ENCODE measurements around the gene C1QL1.

The C1QL1 gene

DNA sequence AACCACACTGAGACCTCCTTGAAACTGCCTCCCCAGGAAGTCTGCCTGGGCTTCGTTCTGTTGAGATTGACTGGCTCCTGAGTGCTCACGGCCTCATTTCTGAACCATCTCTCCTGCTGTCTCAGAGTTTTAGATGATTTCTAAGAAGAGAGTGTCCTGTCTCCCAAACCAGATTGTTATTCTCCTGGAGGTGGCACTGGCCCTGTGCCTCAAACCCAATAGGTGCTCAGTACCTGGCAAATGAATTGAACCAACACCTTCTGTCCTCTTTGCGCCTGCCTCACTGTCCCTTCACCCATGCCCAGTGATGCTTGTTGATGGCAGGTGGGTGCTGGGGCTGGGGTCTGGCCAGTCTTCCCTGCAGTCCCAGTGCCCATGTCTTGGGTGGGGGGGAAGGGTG, 36.3 kb upstream of the C1QL1 start:
- no peaks in the 10 kb centered on the region for H4K20me1 ChIP-seq (ENCODE audit: control insufficient read depth, insufficient read depth, low read depth, low read length)
- TF ChIP-seq EZH2phosphoT487 (IDR thresholded peaks at IDR 0.05; ENCODE audit: borderline replicate concordance, low read length), result no peak
- TF ChIP-seq, protein P1, sequence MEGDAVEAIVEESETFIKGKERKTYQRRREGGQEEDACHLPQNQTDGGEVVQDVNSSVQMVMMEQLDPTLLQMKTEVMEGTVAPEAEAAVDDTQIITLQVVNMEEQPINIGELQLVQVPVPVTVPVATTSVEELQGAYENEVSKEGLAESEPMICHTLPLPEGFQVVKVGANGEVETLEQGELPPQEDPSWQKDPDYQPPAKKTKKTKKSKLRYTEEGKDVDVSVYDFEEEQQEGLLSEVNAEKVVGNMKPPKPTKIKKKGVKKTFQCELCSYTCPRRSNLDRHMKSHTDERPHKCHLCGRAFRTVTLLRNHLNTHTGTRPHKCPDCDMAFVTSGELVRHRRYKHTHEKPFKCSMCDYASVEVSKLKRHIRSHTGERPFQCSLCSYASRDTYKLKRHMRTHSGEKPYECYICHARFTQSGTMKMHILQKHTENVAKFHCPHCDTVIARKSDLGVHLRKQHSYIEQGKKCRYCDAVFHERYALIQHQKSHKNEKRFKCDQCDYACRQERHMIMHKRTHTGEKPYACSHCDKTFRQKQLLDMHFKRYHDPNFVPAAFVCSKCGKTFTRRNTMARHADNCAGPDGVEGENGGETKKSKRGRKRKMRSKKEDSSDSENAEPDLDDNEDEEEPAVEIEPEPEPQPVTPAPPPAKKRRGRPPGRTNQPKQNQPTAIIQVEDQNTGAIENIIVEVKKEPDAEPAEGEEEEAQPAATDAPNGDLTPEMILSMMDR (IDR thresholded peaks at IDR 0.05; ENCODE audit: low read depth, low read length, poor library complexity, severe bottlenecking), result no peak
- H3K27me3 ChIP-seq (ENCODE audit: control insufficient read depth, low read length), result peaks cover 41% of the 10 kb centered on the region
- H3K9me2 ChIP-seq (replicated peaks; ENCODE audit: control insufficient read depth, low read length), result no peaks in the 10 kb centered on the region
- H3K36me3 ChIP-seq (ENCODE audit: control insufficient read depth, low read length), result no peaks in the 10 kb centered on the region
- H3K9me3 ChIP-seq (ENCODE audit: control insufficient read depth, insufficient read depth, low read length), result peaks cover 3% of the 10 kb centered on the region; the same call in 1 of the 2 replicates
- H3K4me1 ChIP-seq (ENCODE audit: control insufficient read depth, low read length), result peaks cover 11% of the 10 kb centered on the region
- no peaks in the 10 kb centered on the region for H3F3A ChIP-seq (ENCODE audit: control insufficient read depth, insufficient read depth)
- no peaks in the 10 kb centered on the region for H3K79me2 ChIP-seq (ENCODE audit: control insufficient read depth, low read length)
- H3K4me2 ChIP-seq (ENCODE audit: low read length), result no peak overlapping the region
- no peak overlapping the region for H3K27ac ChIP-seq (ENCODE audit: low read depth, low read length)
- no peak overlapping the region for H3K4me3 ChIP-seq (ENCODE audit: low read length)

- Histone ChIP-seq H3K9me3 (ENCODE audit: control insufficient read depth, insufficient read depth, low read length) (peaks cover 6% of the 10 kb centered on the region; the same call in 1 of the 2 replicates), H3K4me2 (ENCODE audit: low read length) (no peak overlapping the region), H3F3A (ENCODE audit: control insufficient read depth, insufficient read depth) (no peaks in the 10 kb centered on the region), H3K79me2 (ENCODE audit: control insufficient read depth, low read length) (no peaks in the 10 kb centered on the region), H3K27me3 (ENCODE audit: control insufficient read depth, low read length) (peaks cover 44% of the 10 kb centered on the region), H3K4me3 (ENCODE audit: low read length) (no peak overlapping the region), H3K27ac (ENCODE audit: low read depth, low read length) (no peak overlapping the region), H4K20me1 (ENCODE audit: control insufficient read depth, insufficient read depth, low read depth, low read length) (no peaks in the 10 kb centered on the region), H3K9me2 (replicated peaks; ENCODE audit: control insufficient read depth, low read length) (no peaks in the 10 kb centered on the region), H3K36me3 (ENCODE audit: control insufficient read depth, low read length) (no peaks in the 10 kb centered on the region), H3K4me1 (ENCODE audit: control insufficient read depth, low read length) (peaks cover 11% of the 10 kb centered on the region)
- no peak for TF ChIP-seq EZH2phosphoT487 (IDR thresholded peaks at IDR 0.05; ENCODE audit: borderline replicate concordance, low read length)
- TF ChIP-seq, protein P1 (IDR thresholded peaks at IDR 0.05; ENCODE audit: low read depth, low read length, poor library complexity, severe bottlenecking), result no peak
Measured at GRCh38 chr17:45003877-45004276, 35.8 kb upstream of the C1QL1 start.

DNA sequence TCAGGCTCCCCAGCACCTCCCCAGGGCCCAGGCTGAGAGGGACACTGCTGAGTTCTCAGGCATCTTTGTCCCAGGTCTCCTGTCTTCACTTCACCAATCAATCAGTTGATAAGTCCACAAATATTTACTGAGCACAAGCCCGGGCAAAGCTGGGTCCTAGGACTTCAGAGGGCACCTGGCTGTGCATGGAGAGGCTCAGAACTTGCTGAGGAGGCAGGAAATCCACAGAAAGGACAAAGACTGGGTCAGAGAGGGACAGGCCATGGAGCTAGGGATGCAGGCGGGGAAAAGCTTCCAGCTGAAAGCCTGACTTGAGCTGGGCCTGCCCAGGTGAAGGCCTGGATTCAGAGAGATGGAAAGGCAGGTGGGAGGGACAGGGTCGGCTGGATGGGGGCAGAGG, 33.2 kb upstream of the C1QL1 start:
- Histone ChIP-seq H3K4me3 (ENCODE audit: low read length) (no peak overlapping the region), H3K4me2 (ENCODE audit: low read length) (no peak overlapping the region), H3F3A (ENCODE audit: control insufficient read depth, insufficient read depth) (no peaks in the 10 kb centered on the region), H3K27me3 (ENCODE audit: control insufficient read depth, low read length) (peaks cover 54% of the 10 kb centered on the region), H3K36me3 (ENCODE audit: control insufficient read depth, low read length) (no peaks in the 10 kb centered on the region), H3K9me2 (replicated peaks; ENCODE audit: control insufficient read depth, low read length) (no peaks in the 10 kb centered on the region), H3K9me3 (ENCODE audit: control insufficient read depth, insufficient read depth, low read length) (peaks cover 6% of the 10 kb centered on the region; the same call in 1 of the 2 replicates), H3K79me2 (ENCODE audit: control insufficient read depth, low read length) (no peaks in the 10 kb centered on the region), H3K27ac (ENCODE audit: low read depth, low read length) (no peak overlapping the region), H3K4me1 (ENCODE audit: control insufficient read depth, low read length) (no peaks in the 10 kb centered on the region), H4K20me1 (ENCODE audit: control insufficient read depth, insufficient read depth, low read depth, low read length) (no peaks in the 10 kb centered on the region)
- TF ChIP-seq EZH2phosphoT487 (IDR thresholded peaks at IDR 0.05; ENCODE audit: borderline replicate concordance, low read length), result no peak
- TF ChIP-seq, protein P1 (IDR thresholded peaks at IDR 0.05; ENCODE audit: low read depth, low read length, poor library complexity, severe bottlenecking), result no peak

All from DOHH2 (cell line).